ENCODE results near the gene NEDD4L.

The NEDD4L gene

DNA sequence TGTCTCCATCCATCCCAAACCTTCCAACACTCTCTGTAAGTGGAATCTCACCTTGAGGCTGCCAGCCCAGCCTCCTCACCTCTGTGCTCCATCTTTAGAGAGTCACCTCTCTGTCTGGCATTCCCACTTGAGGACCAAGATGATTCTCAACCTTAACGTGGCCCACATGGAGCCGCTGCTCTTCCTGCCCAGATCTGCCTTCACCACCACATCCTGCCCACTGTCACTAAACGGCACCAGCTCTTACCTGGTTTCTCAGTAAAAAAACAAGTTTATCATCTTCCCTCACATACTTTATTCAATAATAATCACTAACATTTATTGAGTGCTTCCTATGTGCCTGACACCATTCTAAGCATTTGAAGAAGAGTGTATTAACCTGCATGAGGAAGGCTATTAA lies 80.4 kb downstream of the NEDD4L start:
- DNase-seq, result no peak

DNA sequence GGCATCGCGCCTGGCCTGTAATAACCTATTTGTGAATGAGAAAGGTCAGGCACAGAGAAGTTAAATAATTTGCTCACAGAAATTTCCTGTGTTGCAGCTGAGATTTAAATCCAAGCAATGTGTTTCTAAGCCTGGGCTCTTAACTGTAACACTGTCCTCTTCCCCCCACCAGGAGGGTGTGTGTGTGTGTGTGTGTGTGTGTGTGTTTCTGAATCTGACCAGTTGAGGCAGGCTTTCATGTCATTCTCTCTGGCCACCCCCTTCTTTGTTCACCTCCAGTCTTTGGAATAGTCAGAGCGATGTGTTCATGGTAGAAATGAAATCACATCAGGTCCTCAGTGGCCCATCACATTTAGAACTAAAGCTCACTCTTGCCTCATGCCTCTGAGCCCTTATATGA lies 81.2 kb downstream of the NEDD4L start:
- DNase-seq, result no peak

DNA sequence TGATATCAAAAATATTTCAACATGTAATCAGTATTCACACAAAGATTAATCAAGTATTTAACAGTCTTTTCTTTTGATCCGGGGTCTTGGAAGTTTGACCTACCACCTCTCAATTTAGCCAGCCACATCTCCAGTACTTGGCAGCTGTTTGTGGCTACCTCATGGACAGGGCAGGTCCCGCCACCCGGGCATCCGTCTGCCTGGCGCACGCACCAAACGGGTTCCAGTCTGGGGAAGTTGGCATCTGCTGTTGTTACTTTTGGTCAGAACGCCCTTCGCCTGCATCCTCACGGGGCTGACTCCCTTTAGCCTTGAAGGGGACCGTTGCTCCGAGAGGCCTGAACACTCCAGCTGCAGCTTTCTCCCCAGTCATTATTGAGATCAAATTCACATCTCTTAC lies 81.7 kb downstream of the NEDD4L start:
- no peak for DNase-seq

DNA sequence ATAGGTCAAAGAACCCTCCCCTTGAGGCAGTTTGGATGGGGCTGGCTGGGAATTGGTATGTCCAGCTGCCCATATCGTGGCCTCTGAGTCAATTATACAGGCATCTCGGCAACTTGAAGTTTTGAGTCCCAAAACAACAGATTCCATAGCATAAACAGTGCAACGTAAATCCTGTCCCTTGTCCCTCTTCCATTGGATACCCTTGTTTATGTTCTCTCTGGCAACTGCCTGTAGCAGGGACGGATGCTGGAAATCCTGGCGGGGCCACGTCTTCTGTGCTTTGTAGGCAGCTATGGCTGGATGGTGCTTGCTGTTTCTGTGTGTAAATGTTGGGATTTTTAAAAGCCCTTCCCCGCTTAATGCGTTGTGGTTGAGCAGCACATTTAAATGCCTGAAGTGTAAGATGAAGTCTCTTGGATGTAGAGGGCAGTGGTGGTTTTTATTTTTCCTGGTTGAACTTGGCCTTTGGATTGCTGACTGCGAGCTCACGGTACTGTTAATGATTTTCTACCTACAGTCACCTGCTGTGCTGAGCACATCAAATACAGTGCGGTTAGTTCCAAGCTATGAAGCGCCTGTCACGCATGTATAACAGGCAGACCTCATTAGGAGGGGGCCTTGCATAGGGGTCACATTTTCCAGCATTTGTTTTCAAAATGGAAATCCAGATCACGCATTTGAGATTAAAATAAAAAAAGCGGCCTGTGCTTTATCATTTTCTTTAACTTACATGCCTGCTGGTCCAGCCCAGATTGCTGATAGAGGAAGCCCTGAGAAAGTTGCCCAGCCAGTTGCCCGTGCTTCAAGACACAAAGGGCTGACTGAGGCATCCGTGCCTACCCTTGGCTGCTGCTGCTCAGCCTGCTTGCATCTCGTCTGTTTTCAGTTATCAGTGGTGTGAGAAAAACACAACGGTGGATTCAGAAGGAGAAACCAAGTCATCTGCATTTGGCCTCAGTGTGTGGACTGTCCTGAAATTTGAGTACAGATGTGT lies 84.7 kb downstream of the NEDD4L start:
- DNase-seq, result no peak

DNA sequence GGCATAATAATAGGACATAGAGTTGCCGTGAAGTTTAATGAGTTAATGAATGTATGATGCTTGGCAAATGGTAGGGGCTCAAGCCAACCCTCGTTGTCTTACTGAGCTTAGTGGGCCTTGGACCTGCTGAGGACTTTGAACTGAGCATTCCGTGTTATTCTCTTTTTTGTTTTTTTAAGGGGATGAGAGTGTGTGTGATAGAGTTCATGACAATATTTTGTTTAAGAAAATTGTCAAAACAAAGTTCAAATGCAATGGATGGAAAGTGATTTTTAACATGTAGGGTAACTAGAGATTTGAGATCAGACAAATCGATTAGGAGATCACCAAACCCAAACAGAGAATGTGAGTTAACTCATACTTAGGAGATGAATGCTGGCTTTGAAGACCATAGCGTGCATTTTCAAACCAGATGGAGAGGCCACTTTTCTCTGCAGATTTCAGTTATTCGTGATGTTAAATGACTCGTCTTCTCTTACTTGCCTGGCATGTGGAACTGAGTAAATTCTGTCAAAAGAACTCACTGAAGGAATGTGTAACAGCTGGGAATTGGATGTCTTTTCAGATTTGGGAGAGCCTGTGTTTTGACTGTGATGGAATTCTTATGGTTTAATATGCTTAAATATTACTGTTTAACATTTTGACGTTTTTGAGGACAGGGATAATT lies 88.7 kb downstream of the NEDD4L start:
- no peak for DNase-seq

DNA sequence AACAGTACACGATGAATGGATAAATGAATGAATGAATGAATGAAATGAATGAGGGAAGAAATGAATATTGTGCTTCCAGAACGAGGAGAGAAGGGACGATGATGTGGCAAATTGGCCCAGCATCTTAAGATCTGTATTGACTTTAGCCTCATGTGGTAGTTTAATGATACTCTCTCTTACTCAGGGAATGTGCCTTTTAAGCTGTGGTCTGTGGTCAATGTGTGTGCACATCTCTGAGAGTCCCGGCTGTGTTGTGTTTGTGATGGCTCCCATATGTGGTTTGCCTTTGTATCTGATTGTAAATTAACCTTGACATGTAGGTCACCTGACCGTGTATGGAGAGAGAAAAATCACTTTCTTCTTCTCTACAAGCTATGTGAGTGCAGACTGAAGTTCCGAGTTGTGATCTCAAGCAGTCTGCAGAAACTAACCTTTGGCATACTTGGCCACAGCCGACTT lies 91.2 kb downstream of the NEDD4L start:
- DNase-seq, result peak; percentile 15

DNA sequence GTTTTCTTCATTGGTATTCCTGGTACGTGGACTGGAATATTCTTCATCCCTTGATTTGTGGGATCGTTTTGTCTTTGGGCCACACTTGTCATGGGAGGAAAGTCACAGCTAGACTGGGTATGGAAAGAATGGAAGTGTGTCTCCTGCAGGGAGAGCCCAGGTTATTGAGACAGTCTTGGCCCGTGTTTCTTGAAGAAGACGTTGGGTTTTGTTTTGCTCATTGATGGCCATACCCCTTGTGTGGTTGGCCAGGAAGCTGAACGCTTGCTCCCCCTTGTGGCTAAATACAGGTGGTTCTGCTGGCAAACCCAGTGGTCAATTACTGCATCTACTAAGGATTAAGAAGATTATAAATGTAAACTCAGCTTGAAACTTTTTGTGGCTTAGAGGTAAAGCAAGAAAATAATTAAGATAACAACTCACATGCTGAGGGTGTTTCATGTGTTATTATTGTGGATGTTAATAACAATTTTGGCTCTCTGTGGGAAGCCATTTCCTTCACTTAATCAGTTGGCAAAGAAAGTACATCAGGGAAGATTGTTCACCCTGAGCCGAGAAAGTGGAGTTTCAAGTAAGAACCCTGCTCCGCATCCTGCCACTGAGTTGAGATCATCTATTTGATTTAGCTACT lies 91.8 kb downstream of the NEDD4L start:
- peak; percentile 60 for DNase-seq

DNA sequence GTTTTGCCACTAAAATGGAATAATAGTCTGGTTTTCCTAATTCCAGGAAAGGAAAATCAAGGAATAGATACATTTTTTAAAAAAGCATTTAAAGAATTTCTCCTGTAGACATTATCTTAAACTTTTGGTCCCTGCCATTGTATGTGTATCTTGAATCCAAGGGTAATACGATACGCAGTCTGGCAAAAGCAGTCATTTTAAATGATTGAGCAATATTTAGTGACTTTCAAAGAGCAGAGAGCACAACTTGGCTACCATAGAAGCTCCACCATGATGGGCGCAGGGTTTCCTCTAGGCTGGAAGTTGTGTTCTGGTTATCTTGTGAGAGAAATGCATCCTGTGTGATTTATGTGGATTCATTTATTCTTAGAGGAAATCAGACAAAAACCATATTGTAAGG lies 92.9 kb downstream of the NEDD4L start:
- no peak for DNase-seq

DNA sequence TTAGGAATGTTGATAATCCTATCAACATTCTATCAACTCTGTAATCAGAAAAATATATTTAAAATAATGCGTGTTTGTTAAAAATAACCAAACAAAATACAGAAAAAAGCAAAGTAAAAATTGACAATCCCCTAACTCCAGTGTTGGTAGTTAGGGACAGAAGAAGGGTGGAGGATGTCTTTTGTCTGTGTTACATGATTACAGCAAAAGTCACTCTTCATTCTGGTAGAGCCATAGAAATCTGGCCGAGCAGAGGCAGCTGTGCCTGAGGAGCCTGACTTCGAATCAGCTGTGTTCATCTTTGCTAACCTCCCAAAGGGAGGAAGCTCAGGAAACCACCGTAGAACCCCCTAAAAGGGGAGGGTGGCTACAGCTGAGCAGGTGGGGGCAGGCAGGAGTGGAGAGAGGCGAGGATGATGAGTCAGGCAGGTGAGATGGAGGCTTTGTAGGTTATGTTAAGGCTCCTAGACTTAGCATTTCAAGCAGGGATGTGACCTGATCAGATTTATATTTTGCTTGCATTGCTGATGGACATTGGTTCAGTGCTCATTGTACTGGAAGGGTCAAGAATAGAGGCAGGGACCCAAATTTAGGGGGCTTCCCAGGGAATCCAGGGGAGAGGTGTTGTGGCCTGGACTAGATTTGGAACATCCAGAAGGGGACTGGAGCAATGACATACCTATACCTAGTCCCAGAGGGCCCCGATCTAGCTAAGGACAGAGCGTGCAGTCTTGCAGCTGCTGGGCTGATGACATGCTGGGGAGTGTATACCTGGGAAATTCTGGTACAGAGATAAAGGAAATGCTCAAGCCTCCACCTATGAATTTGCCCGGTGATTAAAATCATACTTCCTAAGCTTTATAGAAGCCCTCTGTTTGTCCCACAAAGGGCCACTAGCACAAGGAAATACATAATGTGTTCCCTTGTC lies 95.7 kb downstream of the NEDD4L start:
- DNase-seq, result no peak

DNA sequence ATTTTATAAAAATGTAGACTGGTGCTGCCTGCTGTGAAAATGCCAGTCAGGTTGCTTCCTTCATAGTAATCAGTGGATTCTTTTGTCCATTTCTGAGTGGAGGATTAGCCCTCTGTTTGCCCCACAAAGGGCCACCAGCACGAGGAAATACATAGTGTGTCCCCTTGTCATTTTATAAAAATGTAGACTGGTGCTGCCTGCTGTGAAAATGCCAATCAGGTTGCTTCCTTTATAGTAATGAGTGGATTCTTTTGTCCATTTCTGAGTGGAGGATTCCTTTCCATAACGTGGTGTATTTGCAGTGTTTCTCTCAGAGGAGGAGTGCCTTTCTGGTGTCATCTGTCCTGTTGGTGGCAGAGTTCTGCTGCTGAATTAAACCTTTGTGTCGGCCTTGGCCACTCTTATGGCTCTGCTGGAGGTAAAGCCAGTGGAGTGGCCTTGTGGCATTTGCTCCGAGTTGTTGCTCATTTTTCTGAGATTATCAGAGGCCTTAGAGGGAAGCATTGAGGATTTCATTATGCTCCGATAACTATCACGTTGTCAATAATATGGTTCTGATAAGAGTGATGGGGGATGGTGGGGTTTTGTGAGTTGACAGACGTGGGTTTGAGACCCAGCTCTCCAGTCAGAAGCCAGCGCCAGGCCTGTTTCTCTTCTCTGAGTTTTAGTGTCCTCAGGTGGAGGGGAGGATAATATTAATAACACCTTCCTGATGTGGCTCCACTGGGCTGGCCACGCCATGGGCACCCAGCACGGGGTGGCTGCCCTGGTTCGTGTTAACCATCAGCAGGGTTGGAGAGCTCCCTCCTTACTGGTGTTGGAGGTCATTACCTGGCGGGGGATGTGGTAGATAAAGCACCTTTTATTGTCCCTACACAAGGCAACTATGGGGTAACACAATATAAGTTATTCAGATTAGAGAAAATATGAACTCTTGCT lies 96.6 kb downstream of the NEDD4L start:
- no peak for DNase-seq

DNA sequence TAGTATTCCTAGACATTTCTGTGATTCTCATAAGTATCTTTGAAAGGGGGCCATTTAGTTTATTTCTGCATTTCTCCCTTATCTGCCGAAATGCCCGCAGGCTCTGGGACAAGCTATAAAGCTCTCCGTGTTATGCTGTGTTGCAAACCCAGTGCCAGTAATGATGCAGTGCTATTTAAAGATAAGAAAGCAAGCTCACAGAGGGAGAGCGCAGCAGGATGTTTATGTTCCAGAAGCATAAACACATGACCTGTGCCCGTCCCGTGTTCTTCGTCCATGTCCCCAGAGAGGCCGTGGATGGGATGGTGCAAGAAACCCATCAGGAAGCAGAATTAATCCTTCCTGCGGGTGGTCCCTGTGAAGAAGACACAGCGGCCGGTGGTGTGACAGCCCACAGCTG lies 99.4 kb downstream of the NEDD4L start:
- no peak for DNase-seq

DNA sequence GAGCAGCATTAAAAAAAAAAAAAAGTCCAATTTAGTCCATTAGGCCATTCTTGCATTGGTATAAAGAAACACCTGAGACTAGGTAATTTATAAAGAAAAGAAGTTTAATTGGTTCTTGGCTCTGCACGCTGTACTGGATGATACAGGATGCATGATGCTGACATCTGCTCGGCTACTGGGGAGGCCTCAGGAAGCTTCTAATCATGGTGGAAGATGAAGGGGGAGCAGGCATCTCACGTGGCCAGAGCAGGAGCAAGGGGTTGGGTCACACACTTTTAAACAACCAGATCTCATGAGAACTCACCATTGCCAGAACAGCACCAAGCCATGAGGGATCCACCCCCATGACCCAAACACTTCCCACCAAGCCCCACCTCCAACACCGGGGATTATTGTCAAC lies 100.1 kb downstream of the NEDD4L start:
- no peak for DNase-seq

DNA sequence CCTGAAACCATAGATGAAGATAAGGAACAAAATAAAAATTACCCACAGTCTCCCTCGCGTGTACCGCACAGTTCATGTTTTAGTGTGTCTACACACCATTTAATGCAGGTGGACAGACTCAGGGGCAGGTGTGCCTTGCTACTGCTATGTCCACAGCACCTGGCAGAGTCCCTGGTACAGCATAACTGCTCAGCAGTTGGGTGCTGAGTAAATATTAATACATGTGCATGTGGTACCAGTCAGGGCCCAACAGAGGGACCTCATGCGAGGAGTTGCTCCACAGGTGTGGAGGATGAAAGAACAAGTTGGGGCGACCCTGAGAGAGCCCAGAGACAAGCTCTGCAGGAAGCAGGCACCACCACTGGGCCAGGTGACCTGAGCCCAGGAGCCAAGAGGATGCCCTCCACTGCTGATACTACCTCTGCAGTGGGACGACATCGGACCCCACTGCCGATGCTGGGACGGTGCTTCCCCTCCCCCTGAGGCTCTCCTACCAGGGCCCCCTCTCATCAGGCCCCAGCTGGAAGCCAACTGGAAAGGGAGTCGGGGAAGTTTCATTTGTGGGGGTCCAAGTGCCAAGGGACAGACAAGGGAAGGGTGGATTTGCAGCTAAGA lies 100.8 kb downstream of the NEDD4L start:
- no peak for DNase-seq

DNA sequence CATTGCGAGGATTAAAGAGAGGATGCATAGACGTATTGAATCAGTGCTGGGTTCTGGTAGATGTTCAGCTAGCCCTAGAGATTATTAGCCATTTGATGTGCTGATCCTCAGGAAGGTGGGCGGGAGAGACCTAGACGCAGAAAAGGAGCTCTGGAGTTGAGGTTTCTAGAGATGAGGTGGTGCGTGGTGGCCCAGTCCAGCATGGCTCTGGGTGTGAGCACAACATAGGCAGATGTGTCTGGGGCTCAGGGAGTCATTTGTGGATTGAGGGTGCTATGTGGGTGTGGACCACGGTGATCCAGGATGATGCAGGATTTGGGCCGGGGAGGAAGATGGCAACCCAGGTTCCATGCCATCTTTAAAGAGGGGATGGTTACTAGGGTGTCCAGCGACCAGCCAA lies 102.1 kb downstream of the NEDD4L start:
- DNase-seq, result no peak

DNA sequence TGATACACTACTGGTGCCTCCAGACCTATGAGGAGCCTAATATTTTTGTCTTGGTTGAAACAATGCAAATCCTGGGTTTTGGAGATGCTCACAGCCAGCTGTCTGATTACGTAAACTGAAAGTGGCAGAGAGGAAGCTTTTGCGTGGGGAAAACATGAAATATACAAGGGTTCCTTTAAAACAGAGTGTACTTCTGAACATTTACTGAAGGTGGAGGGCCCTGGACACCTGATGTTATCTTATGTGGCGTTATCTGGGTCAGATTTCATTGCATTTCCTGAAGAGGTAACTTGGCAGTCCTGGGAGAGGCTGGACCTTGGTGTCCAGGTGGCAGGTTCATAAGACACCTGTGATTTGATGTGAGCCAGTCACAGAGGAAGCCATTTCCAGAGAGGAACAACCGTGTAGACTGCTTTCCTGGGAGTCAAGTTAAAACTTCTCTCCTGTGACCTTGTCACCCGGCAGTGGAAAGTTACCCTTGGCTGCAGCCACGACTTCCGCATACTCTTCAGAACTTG lies 105.0 kb downstream of the NEDD4L start:
- DNase-seq, result no peak

DNA sequence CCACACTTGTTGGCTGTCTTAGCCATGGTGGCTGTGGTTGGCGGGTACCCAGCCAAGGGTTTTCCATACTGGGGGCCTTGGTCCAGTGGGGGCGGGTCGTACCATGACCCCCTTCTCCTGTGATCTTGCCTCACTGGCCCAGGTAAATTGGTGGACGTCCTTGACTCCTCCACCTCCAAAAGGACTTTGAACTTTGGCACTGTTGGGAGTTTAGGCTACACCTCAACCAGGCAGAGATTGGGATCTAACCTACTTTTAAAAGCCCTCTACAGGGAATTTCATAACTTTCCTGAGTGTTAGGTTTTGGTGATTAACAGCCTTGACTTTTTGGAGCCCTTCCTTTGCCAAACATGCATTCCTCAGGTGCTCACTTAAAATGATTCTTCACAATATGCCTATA lies 106.7 kb downstream of the NEDD4L start:
- DNase-seq, result no peak

DNA sequence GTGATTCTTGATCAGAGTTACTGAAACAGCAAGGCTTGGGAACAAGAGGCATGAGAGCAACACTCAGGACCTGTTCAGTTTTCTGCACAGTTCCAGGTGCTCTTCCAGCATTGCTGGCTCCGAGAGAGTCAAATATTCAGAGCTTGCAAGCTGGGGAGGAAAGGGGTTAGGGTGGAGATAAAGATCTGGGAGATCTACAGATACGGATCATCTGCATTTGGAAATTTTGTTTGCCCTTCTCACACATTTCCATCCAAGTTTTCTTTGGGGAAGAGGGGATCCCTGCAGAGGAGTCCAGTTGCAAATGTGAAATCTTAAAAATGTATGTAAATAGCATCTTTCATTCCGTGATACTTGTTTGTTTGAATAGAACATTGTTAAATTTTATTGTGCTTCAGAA lies 108.2 kb downstream of the NEDD4L start:
- no peak for DNase-seq

DNA sequence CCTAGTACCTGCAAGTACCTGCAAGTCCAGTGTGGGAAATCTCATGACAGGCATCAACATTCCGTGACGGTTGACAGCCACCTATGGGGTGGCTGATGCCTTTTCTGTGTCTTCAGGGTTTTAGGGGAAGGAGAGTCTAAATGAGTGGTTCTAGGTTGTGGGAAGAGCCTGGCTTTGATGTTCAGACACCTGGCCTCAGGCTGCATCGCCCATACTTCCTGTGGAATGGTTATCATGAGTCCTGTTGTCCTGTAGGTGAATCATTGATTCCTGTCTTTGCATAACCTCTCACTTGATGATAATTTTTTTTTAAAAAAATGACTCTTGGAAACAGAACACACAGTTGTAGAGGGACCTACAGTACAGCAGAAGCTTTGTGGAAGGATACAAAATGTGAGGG lies 108.9 kb downstream of the NEDD4L start:
- no peak for DNase-seq

DNA sequence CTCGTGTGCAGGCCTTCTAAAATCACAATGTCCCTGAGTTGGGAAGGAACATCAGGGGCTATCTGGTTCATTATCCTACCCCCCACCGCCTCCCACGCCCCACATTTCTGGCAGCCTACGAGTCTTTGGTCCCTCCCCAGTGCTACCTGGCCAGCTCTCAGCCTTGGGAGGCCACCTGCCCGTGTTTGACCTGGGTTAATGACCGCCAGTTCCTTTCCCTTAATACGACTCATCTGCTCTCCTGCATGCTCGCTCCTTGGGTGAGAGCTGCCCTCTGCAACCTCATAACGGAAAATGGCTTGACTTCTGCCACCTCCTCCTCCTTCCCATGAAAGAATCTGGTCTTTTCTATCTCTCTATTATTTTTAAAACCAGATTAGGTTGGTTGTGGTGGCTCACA lies 112.5 kb downstream of the NEDD4L start:
- no peak for DNase-seq

DNA sequence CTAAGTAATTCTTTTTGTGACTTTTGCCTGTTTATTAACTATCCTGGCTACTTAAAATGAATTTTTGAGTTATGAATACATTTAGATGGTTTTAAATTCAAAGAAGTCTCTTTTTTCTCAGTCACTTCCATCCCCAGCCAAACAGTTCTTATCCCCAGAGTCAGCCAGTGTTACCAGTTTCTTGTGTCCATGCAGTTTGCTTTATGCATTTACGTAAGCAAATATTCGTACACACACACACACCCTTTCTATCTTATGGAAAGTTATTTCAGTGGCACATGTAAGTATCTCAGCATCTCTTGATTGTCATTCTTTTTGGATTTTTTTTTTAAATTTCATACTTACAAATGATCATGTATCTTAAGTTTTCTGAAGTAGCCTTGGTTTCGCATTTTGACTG lies 113.2 kb downstream of the NEDD4L start:
- no peak for DNase-seq

DNA sequence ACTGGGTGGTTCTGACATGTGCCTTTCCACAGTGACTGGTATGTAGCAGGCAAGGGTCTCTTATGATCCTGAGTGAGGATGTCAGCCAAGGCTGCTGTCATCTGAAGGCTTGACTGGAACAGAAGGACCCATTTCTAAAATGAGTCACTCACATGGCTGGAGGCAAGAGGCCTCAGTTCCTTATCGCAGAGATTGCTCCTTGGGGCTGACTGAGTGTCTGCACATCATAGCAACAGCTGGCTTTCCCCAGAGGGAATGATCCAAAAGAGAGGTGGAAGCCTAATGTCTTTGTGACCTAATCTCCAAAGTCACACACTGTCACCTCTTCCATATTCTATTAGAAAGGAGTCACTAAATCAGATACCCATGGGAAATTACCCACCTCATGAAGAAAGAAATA lies 114.0 kb downstream of the NEDD4L start:
- DNase-seq, result no peak
